SH-SY5Y (cell line): ENCODE results near the gene SERBP1.

Source experiments
- GATA2 ChIP-seq: IDR thresholded peaks from 2 replicates; pipeline ENCODE4 v1.6.1; 2011; ENCODE audit warnings: mild to moderate bottlenecking, low read depth, low read length
- GATA3 ChIP-seq: IDR thresholded peaks from 2 replicates; pipeline ENCODE4 v1.6.1; 2011; ENCODE audit warnings: low read depth, mild to moderate bottlenecking, low read length, moderate library complexity

DNA sequence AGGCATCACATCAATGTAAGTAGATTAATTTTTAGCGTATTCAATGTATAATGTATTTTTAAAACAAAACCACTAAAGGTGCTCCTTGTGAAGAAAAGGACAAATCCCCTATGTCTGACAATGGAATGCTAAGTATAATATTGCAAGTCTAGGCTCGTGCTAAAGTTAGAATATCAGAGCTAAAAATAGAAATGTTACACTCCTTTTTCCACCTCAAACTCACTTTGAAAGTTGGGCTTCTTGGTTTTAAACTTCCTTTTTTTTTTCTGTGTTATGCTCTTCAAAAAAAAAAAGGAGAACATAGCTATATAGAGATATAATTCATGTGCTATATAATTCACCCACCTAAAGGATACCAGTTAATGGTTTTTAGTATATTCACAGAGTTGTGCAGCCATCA, 3.6 kb upstream of the SERBP1 start:
- TF ChIP-seq GATA2 (no peak), GATA3 (no peak)
